Sigmoid colon (tissue), 4 donors: ENCODE results near the gene PET100.

ENCODE experiments used
- CTCF ChIP-seq, 4 experiments: fragments of 450-650 bp in 3 of 4; fragments of 200-600 bp in 1 of 4; IDR thresholded peaks; one replicate each; pipeline ENCODE4 v1.5.1; 2016 to 2019; ENCODE audit warnings: antibody characterized with exemption in 4 of 4, mild to moderate bottlenecking in 3 of 4, moderate library complexity in 2 of 4
- EP300 ChIP-seq, 4 donors: sonication (generic); formaldehyde crosslinking; IDR thresholded peaks; one replicate each; pipeline ENCODE4 v1.6.1; 2017; ENCODE audit warnings: antibody characterized with exemption in 4 of 4
- POLR2A ChIP-seq, 2 donors: fragments of 450-650 bp; IDR thresholded peaks; one replicate each; pipeline ENCODE4 v1.6.1; 2016; ENCODE audit warnings: antibody characterized with exemption in 2 of 2, mild to moderate bottlenecking in 2 of 2, moderate library complexity in 2 of 2
- POLR2AphosphoS5 ChIP-seq, 4 donors: sonication (generic); formaldehyde crosslinking; IDR thresholded peaks; one replicate each; pipeline ENCODE4 v1.6.1; 2017; ENCODE audit warnings: antibody characterized with exemption in 4 of 4

- TF ChIP-seq CTCF (IDR thresholded peaks at IDR 0.05) = no peak
- no peak for TF ChIP-seq POLR2AphosphoS5 (IDR thresholded peaks at IDR 0.05)
- no peak for TF ChIP-seq POLR2A (IDR thresholded peaks at IDR 0.05)
- TF ChIP-seq EP300 (IDR thresholded peaks at IDR 0.05) = no peak
Measured at GRCh38 chr19:7645656-7646425, 16.2 kb downstream of the PET100 start.
